ENCODE measurements around the gene ATXN10. TPM values are rescaled to one million over a fixed set of nuclear protein-coding genes. Genes with fewer than 3 reads are reported as not detected.

Gene ATXN10
- total and polyA plus RNA-seq, 2 donors (not counting 1 experiment from before 2014, with no cell fraction given) = 52.3 to 95.5 TPM

- H3K9me3 Mint-ChIP-seq (ENCODE audit: insufficient read depth) = no peaks in the 10 kb centered on the region
- peaks cover 28% of the 10 kb centered on the region for H3K27me3 Mint-ChIP-seq
- POLR2A ChIA-PET = no interaction called here
Measured at GRCh38 chr22:45885171-45885840, 213.7 kb downstream of the ATXN10 start.

More at GRCh38 chr22:45885171-45885840, 213.7 kb downstream of the ATXN10 start:
- H3K27ac ChIP-seq (ENCODE audit: low read length in 2 of 2) = no peak overlapping the region
- H3K4me2 ChIP-seq (replicated peaks; ENCODE audit: low read depth, low read length, poor library complexity, severe bottlenecking) = no peak overlapping the region
- no peaks in the 10 kb centered on the region for H3K36me3 ChIP-seq (replicated peaks in 1 of 2; ENCODE audit: control extremely low read depth in 1 of 2, control insufficient read depth in 1 of 2, extremely low read depth in 1 of 2, insufficient read depth in 2 of 2, low read length in 1 of 2)
- H3K4me3 ChIP-seq (ENCODE audit: control extremely low read depth in 1 of 5, extremely low read depth in 1 of 5, insufficient read depth in 1 of 5, low read depth in 2 of 5, low read length in 4 of 5) = no peak overlapping the region
- Mint-ChIP-seq H3K27ac (no peak overlapping the region), H3K4me3 (no peak overlapping the region), H3K4me1 (no peaks in the 10 kb centered on the region)
- H3K27me3 ChIP-seq (replicated peaks in 1 of 4; ENCODE audit: control extremely low read depth in 1 of 4, control insufficient read depth in 3 of 4, insufficient read depth in 4 of 4, low read length in 3 of 4) = peaks cover 0 to 40% (median 2%) of the 10 kb centered on the region in 4 experiments
- no peak for TF ChIP-seq EZH2 (IDR thresholded peaks at IDR 0.05; ENCODE audit: borderline replicate concordance, insufficient read depth, low read depth, low read length, poor library complexity, severe bottlenecking)
- TF ChIP-seq CTCF (IDR thresholded peaks at IDR 0.05) = no peak
- intact Hi-C loops (cut with micrococcal nuclease) = no loop called here
- no peaks in the 10 kb centered on the region for H4K20me1 ChIP-seq (ENCODE audit: control insufficient read depth, insufficient read depth, low read length, poor library complexity, severe bottlenecking)
- no peak overlapping the region for H3K9ac ChIP-seq (ENCODE audit: low read length)
- H3K4me1 ChIP-seq (ENCODE audit: control insufficient read depth in 2 of 2, insufficient read depth in 2 of 2, low read length in 2 of 2) = no peaks in the 10 kb centered on the region
- DNase-seq (no peak), ATAC-seq (ENCODE audit: low read depth) (no peak)
- CTCF ChIA-PET = no interaction called here
- H2AFZ ChIP-seq (ENCODE audit: insufficient read depth, low read depth, low read length, poor library complexity, severe bottlenecking) = no peak overlapping the region
- no peaks in the 10 kb centered on the region for H3K79me2 ChIP-seq (ENCODE audit: control insufficient read depth, insufficient read depth, low read length)
- peaks cover 0 to 3% (median 0%) of the 10 kb centered on the region in 3 donors for H3K9me3 ChIP-seq (ENCODE audit: control extremely low read depth in 1 of 3, control insufficient read depth in 2 of 3, insufficient read depth in 1 of 3, low read length in 2 of 3)
- 89% methylated on average over 14 of the region's 16 CpGs for WGBS (ENCODE audit: insufficient coverage)
